K562 (cell line): ENCODE results near the gene MAP3K14. TPM values are rescaled to one million over a fixed set of nuclear protein-coding genes. Genes with fewer than 3 reads are reported as not detected.

ENCODE experiments used
- ATF7 ChIP-seq: fragments of 450-650 bp; IDR thresholded peaks from 2 replicates; pipeline ENCODE4 v1.7.1; 2014; ENCODE audit warnings: mild to moderate bottlenecking, moderate library complexity
- BRCA1 ChIP-seq, 2 experiments: fragments of 450-650 bp in 1 of 2; sonication (generic) in 1 of 2; formaldehyde crosslinking in 1 of 2; IDR thresholded peaks; 2 replicates each; pipeline versions ENCODE4 v1.5.0 to v1.6.1; 2017 to 2020; ENCODE audit warnings: mild to moderate bottlenecking in 1 of 2, missing genetic modification reagents in 1 of 2
- CBFA2T2 ChIP-seq: fragments of 450-650 bp; conservative IDR thresholded peaks from 2 replicates; pipeline ENCODE4 v1.6.1; 2017; ENCODE audit warnings: mild to moderate bottlenecking
- CBX2 ChIP-seq: fragments of 200-600 bp; sonication (generic); IDR thresholded peaks from one replicate; pipeline ENCODE4 v1.6.1; 2012; ENCODE audit warnings: mild to moderate bottlenecking, low read length, inconsistent platforms; ENCODE audit not compliant: insufficient read depth, poor library complexity, severe bottlenecking
- CTBP1 ChIP-seq: fragments of 450-650 bp; IDR thresholded peaks from 2 replicates; pipeline ENCODE4 v1.6.1; 2016; ENCODE audit warnings: borderline replicate concordance
- E2F3 ChIP-seq: fragments of 250-450 bp; sonication (Bioruptor Pico); IDR thresholded peaks from 2 replicates; pipeline ENCODE4 v1.4.0; 2020; ENCODE audit warnings: mild to moderate bottlenecking
- EWSR1 ChIP-seq: fragments of 450-650 bp; IDR thresholded peaks from 2 replicates; pipeline ENCODE4 v1.6.1; 2018; ENCODE audit warnings: borderline replicate concordance, mild to moderate bottlenecking, low read depth, moderate library complexity; ENCODE audit not compliant: partially characterized antibody
- FUS ChIP-seq: fragments of 200-400 bp; formaldehyde crosslinking; optimal IDR thresholded peaks from 2 replicates; pipeline ENCODE3; 2017; ENCODE audit warnings: low read depth, low read length
- HDAC1 ChIP-seq, 2 experiments: fragments of 450-650 bp; IDR thresholded peaks; 2 replicates each; pipeline ENCODE4 v1.6.1; 2016 to 2017; ENCODE audit warnings: inconsistent platforms in 1 of 2, mild to moderate bottlenecking in 1 of 2, moderate library complexity in 1 of 2
- KLF16 ChIP-seq: IDR thresholded peaks from 2 replicates; pipeline ENCODE4 v1.6.1; 2016; ENCODE audit warnings: antibody characterized with exemption
- MEF2D ChIP-seq: conservative IDR thresholded peaks from 2 replicates; pipeline ENCODE4 v1.6.1; 2016; ENCODE audit warnings: low read depth, missing genetic modification characterization, missing compliant biosample characterization
- PBX2 ChIP-seq, 2 experiments: IDR thresholded peaks in 1 of 2; conservative IDR thresholded peaks in 1 of 2; 2 replicates each; pipeline ENCODE4 v1.6.1; 2016; ENCODE audit warnings: low read depth in 2 of 2, mild to moderate bottlenecking in 1 of 2, missing compliant biosample characterization in 1 of 2, missing genetic modification characterization in 1 of 2, moderate library complexity in 1 of 2
- PKNOX1 ChIP-seq: fragments of 450-650 bp; IDR thresholded peaks from 2 replicates; pipeline ENCODE4 v1.6.1; 2016
- SIN3B ChIP-seq: fragments of 450-650 bp; IDR thresholded peaks from 2 replicates; pipeline ENCODE4 v1.6.1; 2017; ENCODE audit warnings: low read depth, mild to moderate bottlenecking, moderate library complexity
- SMAD3 ChIP-seq: fragments of 450-650 bp; formaldehyde crosslinking; conservative IDR thresholded peaks from 2 replicates; pipeline ENCODE4 v1.4.0; 2020; ENCODE audit warnings: mild to moderate bottlenecking
- YY1 ChIP-seq, 3 experiments: IDR thresholded peaks; 2 replicates each; pipeline ENCODE4 v1.6.1; 2011; ENCODE audit warnings: low read length in 2 of 3, mild to moderate bottlenecking in 2 of 3, moderate library complexity in 2 of 3, borderline replicate concordance in 1 of 3, control low read depth in 1 of 3, low read depth in 1 of 3; ENCODE audit not compliant: insufficient read depth in 3 of 3, insufficient replicate concordance in 2 of 3, control insufficient read depth in 1 of 3, insufficient read length in 1 of 3; ENCODE audit errors: extremely low read depth in 1 of 3
- polyA plus RNA-seq, 8 experiments: library from polyadenylated mRNA; depleted of rRNA in 4 of 8; stranded (reverse) in 5 of 8; unstranded in 3 of 8; fragments of >200 nt; fragmentation: Nextera tagmentation in 2 of 8; fragmentation: Illumina TruSeq in 1 of 8; extraction: Ambion mirVana in 2 of 8; extraction: Trizol in 1 of 8; gene quantifications; 2 replicates each; pipeline versions ENCODE4 v1.2.1 to v1.2.3, GENCODE V29; 2011 to 2014; ENCODE audit warnings: inconsistent platforms in 1 of 8, missing spikeins in 1 of 8
- total RNA-seq, 7 experiments: library from RNA; depleted of rRNA in 6 of 7; stranded (reverse); fragments of >200 nt in 6 of 7; fragmentation: Illumina TruSeq in 2 of 7; extraction: Trizol in 2 of 7; gene quantifications; 2 replicates each; pipeline versions ENCODE4 v1.2.1 to v1.2.3, GENCODE V29; 2011 to 2021; ENCODE audit warnings: low replicate concordance in 1 of 7
- TF ChIP-seq, protein P1 (sequence below): fragments of 450-650 bp; IDR thresholded peaks from 2 replicates; pipeline ENCODE4 v1.6.1; 2017; ENCODE audit warnings: antibody characterized with exemption, mild to moderate bottlenecking

MAP3K14 gene
- total and polyA plus RNA-seq, 9 of the 15 experiments (the other 6 are each of a cell fraction or from before 2014, with no cell fraction given) = 0.45 to 8.7 (median 3.2) TPM

DNA sequence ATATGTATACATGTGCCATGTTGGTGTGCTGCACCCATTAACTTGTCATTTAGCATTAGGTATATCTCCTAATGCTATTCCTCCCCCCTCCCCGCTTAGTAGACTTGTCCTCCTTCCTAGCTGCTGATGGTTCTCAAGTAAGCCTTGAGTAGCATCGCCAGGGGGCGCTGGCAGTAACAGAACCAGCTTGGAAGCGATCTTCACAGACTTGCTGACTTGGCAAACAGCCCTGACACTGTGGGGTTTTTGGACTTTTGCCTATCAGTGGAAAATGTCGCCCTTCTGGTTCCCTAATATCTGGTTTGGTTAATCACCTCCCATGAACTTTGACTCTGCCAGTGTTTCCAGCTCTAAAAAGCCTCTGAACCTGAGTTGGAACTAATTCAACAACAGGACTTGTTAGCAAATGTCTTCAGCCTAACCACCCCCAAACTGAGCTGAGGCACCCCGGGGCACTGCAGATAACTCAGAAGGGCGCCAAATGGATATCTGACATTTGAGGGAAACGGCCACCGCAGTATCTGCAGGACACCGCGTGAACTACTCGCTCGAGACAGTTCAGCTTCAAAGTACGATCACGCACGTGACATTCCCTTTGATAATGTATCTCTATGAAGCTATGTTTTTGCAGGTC lies 39.5 kb downstream of the MAP3K14 start (continued):
- TF ChIP-seq PKNOX1 (0 out of 2 replicates have a peak, but pooled peaks have one; percentile 16), CBFA2T2 (peak; percentile 45; the same call in 1 of the 2 replicates), KLF16 (0 out of 2 replicates have a peak, but pooled peaks have one; percentile 43), HDAC1 (IDR thresholded peaks at IDR 0.05) (peak in 1 of 2 experiments; percentile 46; a peak in 2 of 4 replicates), MEF2D (tag) (0 out of 2 replicates have a peak, but pooled peaks have one; percentile 16), YY1 (IDR thresholded peaks at IDR 0.05; ENCODE audit: borderline replicate concordance in 1 of 3, control insufficient read depth in 1 of 3, extremely low read depth in 1 of 3, insufficient read depth in 3 of 3, insufficient read length in 1 of 3, insufficient replicate concordance in 2 of 3, low read depth in 1 of 3, low read length in 2 of 3) (peak in 2 of 3 experiments; percentile 5 to 51), ATF7 (0 out of 2 replicates have a peak, but pooled peaks have one; percentile 55), PBX2 (CRISPR knock-in tag; IDR thresholded peaks at IDR 0.05; ENCODE audit: low read depth) (no peak), PBX2 (tag; conservative IDR thresholded peaks at IDR 0.05; ENCODE audit: low read depth) (0 out of 2 replicates have a peak, but pooled peaks have one; percentile 19), EWSR1 (no peak), BRCA1 (IDR thresholded peaks at IDR 0.05) (no peak), BRCA1 (CRISPR knock-in tag; IDR thresholded peaks at IDR 0.05) (no peak), SMAD3 (CRISPR knock-in tag) (0 out of 2 replicates have a peak, but pooled peaks have one; percentile 29), E2F3 (CRISPR knock-in tag) (0 out of 2 replicates have a peak, but pooled peaks have one; percentile 33), CTBP1 (peak; percentile 54; the same call in 1 of the 2 replicates), FUS (no peak), CBX2 (no peak), SIN3B (no peak)
- TF ChIP-seq, protein P1, sequence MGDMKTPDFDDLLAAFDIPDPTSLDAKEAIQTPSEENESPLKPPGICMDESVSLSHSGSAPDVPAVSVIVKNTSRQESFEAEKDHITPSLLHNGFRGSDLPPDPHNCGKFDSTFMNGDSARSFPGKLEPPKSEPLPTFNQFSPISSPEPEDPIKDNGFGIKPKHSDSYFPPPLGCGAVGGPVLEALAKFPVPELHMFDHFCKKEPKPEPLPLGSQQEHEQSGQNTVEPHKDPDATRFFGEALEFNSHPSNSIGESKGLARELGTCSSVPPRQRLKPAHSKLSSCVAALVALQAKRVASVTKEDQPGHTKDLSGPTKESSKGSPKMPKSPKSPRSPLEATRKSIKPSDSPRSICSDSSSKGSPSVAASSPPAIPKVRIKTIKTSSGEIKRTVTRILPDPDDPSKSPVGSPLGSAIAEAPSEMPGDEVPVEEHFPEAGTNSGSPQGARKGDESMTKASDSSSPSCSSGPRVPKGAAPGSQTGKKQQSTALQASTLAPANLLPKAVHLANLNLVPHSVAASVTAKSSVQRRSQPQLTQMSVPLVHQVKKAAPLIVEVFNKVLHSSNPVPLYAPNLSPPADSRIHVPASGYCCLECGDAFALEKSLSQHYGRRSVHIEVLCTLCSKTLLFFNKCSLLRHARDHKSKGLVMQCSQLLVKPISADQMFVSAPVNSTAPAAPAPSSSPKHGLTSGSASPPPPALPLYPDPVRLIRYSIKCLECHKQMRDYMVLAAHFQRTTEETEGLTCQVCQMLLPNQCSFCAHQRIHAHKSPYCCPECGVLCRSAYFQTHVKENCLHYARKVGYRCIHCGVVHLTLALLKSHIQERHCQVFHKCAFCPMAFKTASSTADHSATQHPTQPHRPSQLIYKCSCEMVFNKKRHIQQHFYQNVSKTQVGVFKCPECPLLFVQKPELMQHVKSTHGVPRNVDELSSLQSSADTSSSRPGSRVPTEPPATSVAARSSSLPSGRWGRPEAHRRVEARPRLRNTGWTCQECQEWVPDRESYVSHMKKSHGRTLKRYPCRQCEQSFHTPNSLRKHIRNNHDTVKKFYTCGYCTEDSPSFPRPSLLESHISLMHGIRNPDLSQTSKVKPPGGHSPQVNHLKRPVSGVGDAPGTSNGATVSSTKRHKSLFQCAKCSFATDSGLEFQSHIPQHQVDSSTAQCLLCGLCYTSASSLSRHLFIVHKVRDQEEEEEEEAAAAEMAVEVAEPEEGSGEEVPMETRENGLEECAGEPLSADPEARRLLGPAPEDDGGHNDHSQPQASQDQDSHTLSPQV = peak; percentile 42
